GM06990 (cell line): ENCODE results near the gene ADARB2.

ENCODE experiments used
- DNase-seq: peaks from one replicate; pipeline ENCODE4 v3.0.0-alpha.2; 2011; ENCODE audit not compliant: insufficient read length; ENCODE audit errors: extremely low read depth
- H3K27me3 ChIP-seq: replicated peaks from 2 replicates; pipeline ENCODE4 v1.6.0; 2011; ENCODE audit warnings: low read length; ENCODE audit not compliant: control insufficient read depth, insufficient read depth
- H3K36me3 ChIP-seq: 2 replicates; pipeline ENCODE4 v1.5.1; 2011; ENCODE audit warnings: low read length; ENCODE audit not compliant: control insufficient read depth, insufficient read depth
- H3K4me3 ChIP-seq: replicated peaks from 2 replicates; pipeline ENCODE4 v1.5.1; 2011; ENCODE audit warnings: low read depth, mild to moderate bottlenecking, control low read depth, low read length
- CTCF ChIP-seq: IDR thresholded peaks from 2 replicates; pipeline ENCODE4 v1.5.1; 2011; ENCODE audit warnings: low read length, control low read depth, mild to moderate bottlenecking, inconsistent platforms; ENCODE audit not compliant: insufficient read depth, poor library complexity, severe bottlenecking

Gene ADARB2

DNA sequence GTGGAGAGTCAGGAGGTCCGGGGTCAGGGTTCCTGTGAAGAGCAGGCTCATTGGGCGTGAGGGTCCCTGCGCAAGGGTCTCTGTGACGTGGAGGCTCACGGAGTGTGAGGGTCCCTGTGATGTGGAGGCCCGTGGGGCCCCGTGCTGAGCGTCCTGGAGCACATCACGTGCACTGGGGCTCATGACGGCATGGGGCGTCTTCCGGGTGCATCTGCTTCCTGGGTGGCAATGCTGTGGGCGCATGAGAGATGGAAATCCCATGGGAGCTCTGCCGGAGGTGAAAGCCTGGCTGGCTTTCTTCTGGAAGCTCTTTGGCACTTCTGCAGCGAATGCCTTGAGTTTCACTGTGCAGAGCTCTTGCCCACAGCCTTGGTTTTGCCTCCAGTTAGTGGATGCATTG lies 609.7 kb downstream of the ADARB2 start:
- Histone ChIP-seq H3K4me3 (no peak overlapping the region), H3K36me3 (peaks cover 30% of the 10 kb centered on the region), H3K27me3 (no peaks in the 10 kb centered on the region)
- DNase-seq: no peak
- TF ChIP-seq CTCF: no peak
